ENCODE results near the gene PDE6H.

Gene PDE6H

GRCh38 chr12:15020156-15020555 is 47.3 kb downstream of the PDE6H start:
- no peak overlapping the region for H3K4me3 ChIP-seq (replicated peaks; ENCODE audit: low read depth, low read length)
- no peak for TF ChIP-seq CTCF (IDR thresholded peaks at IDR 0.05; ENCODE audit: low read length, missing control alignments)
- DNase-seq (ENCODE audit: low read depth): no peak
